Activated naive CD8-positive, alpha-beta T cell treated with anti-CD3 and anti-CD28 coated beads, Interleukin-2, amount 50 U/mL, for 24 hours (primary cell): Measurements from ENCODE around the gene CHGA.

Experiments
- ATAC-seq: fragments of 150-1000 bp; cut with Tn5 transposase; one replicate; pipeline ENCODE4 v1.10.0; 2021
- DNase-seq: peaks from one replicate; pipeline ENCODE4 v3.0.0; 2021
- H3K27ac Mint-ChIP-seq: one replicate; pipeline ENCODE4 v1.8.0; 2021; ENCODE audit warnings: mild to moderate bottlenecking, mixed read lengths
- H3K27me3 Mint-ChIP-seq: one replicate; pipeline ENCODE4 v1.8.0; 2021; ENCODE audit warnings: mixed read lengths
- H3K36me3 Mint-ChIP-seq: one replicate; pipeline ENCODE4 v1.8.0; 2021; ENCODE audit warnings: low read depth, mixed read lengths
- H3K4me1 Mint-ChIP-seq: one replicate; pipeline ENCODE4 v1.8.0; 2021; ENCODE audit warnings: mixed read lengths
- H3K4me3 Mint-ChIP-seq: one replicate; pipeline ENCODE4 v1.8.0; 2021; ENCODE audit warnings: mild to moderate bottlenecking, moderate library complexity, mixed read lengths
- H3K9me3 Mint-ChIP-seq: one replicate; pipeline ENCODE4 v1.8.0; 2021; ENCODE audit warnings: mixed read lengths

The CHGA gene

DNA sequence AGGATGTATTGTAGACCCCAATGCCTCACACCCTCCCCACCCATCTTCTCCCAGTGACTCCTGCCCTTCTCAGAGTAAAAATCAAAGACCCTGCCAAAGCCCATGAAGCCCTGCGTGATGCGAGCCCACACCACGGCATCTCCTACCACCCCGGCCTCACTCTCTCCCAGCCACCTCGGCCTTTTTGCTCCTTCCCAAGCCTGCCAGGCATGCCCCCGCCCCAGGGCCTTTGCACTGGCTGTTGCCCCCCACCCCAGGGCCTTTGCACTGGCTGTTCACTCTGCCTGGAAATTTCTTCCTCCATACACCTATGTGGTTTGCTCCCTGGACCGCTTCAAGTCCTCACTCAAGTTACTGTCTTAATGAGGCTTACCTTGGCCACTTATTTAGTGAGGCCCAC lies 5.0 kb upstream of the CHGA start:
- H3K27me3 Mint-ChIP-seq, result peaks cover 25% of the 10 kb centered on the region
- no peaks in the 10 kb centered on the region for H3K36me3 Mint-ChIP-seq

GRCh38 chr14:92920001-92920400 lies 2.9 kb upstream of the CHGA start:
- ATAC-seq (no peak), DNase-seq (no peak)
- H3K4me3 Mint-ChIP-seq, result no peak overlapping the region
- H3K4me1 Mint-ChIP-seq, result peaks cover 3% of the 10 kb centered on the region
- H3K36me3 Mint-ChIP-seq, result no peaks in the 10 kb centered on the region
- peaks cover 33% of the 10 kb centered on the region for H3K27me3 Mint-ChIP-seq
- H3K27ac Mint-ChIP-seq, result no peak overlapping the region
- H3K9me3 Mint-ChIP-seq, result no peaks in the 10 kb centered on the region

More for the DNA sequence above, 5.0 kb upstream of the CHGA start:
- no peak overlapping the region for H3K27ac Mint-ChIP-seq
- ATAC-seq, result no peak
- H3K4me3 Mint-ChIP-seq, result no peak overlapping the region
- DNase-seq, result no peak
- H3K4me1 Mint-ChIP-seq, result peaks cover 3% of the 10 kb centered on the region
- no peaks in the 10 kb centered on the region for H3K9me3 Mint-ChIP-seq

- DNase-seq, result no peak
- Mint-ChIP-seq H3K27ac (no peak overlapping the region), H3K4me1 (peaks cover 3% of the 10 kb centered on the region), H3K4me3 (no peak overlapping the region), H3K36me3 (no peaks in the 10 kb centered on the region), H3K27me3 (peaks cover 36% of the 10 kb centered on the region), H3K9me3 (no peaks in the 10 kb centered on the region)
- ATAC-seq, result no peak
Measured at GRCh38 chr14:92922155-92922735, 705 bp upstream of the CHGA start.

- Mint-ChIP-seq H3K9me3 (no peaks in the 10 kb centered on the region), H3K27me3 (peaks cover 36% of the 10 kb centered on the region), H3K27ac (no peak overlapping the region), H3K4me3 (no peak overlapping the region), H3K36me3 (no peaks in the 10 kb centered on the region), H3K4me1 (peaks cover 3% of the 10 kb centered on the region)
- no peak for ATAC-seq
- DNase-seq, result no peak
Measured at GRCh38 chr14:92923744-92924103, 774 bp downstream of the CHGA start.

GRCh38 chr14:92924247-92924646 lies 1.3 kb downstream of the CHGA start:
- DNase-seq, result no peak
- Mint-ChIP-seq H3K27ac (no peak overlapping the region), H3K27me3 (peaks cover 35% of the 10 kb centered on the region), H3K4me1 (peaks cover 3% of the 10 kb centered on the region), H3K4me3 (no peak overlapping the region), H3K9me3 (no peaks in the 10 kb centered on the region), H3K36me3 (no peaks in the 10 kb centered on the region)
- ATAC-seq, result no peak

DNA sequence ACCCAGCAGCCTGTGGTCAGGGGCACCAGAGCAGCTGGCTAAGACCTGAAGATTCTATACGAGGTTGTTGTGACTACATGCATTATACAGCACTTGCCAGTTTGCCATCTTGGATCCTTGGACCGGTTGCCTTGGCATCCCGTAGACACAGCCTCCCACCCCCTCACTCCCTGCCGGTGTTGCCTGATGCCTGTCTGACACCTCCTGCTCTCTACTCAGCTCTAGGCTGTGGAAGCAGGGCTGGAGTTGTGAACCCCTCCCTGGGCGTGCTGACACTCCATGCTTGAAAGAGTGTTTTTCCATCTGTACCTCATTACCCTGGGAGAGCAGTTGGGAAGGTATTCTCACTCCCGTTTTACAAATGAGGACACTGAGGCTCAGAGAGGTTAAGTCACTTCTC lies 2.5 kb downstream of the CHGA start:
- Mint-ChIP-seq H3K36me3 (no peaks in the 10 kb centered on the region), H3K27ac (no peak overlapping the region), H3K9me3 (no peaks in the 10 kb centered on the region), H3K4me1 (peaks cover 3% of the 10 kb centered on the region), H3K4me3 (no peak overlapping the region), H3K27me3 (peaks cover 30% of the 10 kb centered on the region)
- ATAC-seq, result no peak
- DNase-seq, result no peak

GRCh38 chr14:92926180-92926845 lies 3.4 kb downstream of the CHGA start:
- ATAC-seq (no peak), DNase-seq (no peak)
- no peaks in the 10 kb centered on the region for H3K36me3 Mint-ChIP-seq
- no peak overlapping the region for H3K27ac Mint-ChIP-seq
- no peak overlapping the region for H3K4me3 Mint-ChIP-seq
- peaks cover 3% of the 10 kb centered on the region for H3K4me1 Mint-ChIP-seq
- H3K27me3 Mint-ChIP-seq, result peaks cover 25% of the 10 kb centered on the region
- no peaks in the 10 kb centered on the region for H3K9me3 Mint-ChIP-seq

GRCh38 chr14:92926931-92927330 lies 4.0 kb downstream of the CHGA start:
- H3K9me3 Mint-ChIP-seq, result no peaks in the 10 kb centered on the region
- H3K4me3 Mint-ChIP-seq, result no peak overlapping the region
- ATAC-seq (no peak), DNase-seq (no peak)
- H3K4me1 Mint-ChIP-seq, result peaks cover 3% of the 10 kb centered on the region
- peaks cover 21% of the 10 kb centered on the region for H3K27me3 Mint-ChIP-seq
- H3K36me3 Mint-ChIP-seq, result no peaks in the 10 kb centered on the region
- H3K27ac Mint-ChIP-seq, result no peak overlapping the region

DNA sequence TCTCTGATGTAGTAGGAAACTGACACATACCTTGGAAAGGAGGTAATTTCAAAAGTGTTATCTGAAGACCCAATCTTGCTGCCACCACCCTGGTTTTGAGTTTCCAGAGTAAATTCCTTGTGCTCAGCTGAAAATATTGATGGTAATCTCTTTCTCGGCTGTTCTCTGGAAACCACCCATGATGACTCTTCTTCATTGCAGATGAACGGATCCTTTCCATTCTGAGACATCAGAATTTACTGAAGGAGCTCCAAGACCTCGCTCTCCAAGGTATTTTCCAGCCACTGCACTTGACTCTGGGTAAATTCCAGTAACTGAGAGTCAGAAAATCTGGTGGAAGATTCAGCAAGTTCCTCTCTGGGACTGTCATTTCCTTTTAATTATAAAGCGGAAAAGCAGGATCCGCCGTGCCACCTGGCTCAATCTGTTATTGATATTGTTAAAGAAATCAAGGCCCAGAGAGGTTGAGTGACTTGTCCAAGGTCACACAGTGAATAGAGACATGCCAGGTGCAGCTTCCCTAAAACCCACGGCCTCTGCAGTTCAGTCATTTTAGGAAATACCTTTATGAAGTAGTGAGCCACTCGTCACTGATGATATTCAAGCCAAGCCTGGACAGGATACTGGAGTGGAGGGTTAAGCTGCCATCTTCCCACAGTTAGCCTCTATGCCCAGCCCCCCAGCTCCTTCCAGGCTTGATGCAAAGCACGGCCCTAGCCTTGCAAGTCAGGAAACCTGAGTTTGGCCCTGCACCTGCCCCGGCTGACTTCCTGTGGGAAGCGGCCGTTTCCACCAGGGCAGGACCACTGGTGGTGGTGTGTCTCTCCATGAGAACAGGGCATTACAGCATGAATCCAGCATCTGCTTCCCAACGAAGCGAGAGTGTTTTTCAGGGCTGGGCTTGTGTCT lies 4.7 kb downstream of the CHGA start:
- no peaks in the 10 kb centered on the region for H3K9me3 Mint-ChIP-seq
- no peak overlapping the region for H3K27ac Mint-ChIP-seq
- peaks cover 1% of the 10 kb centered on the region for H3K4me1 Mint-ChIP-seq
- ATAC-seq (no peak), DNase-seq (no peak)
- no peaks in the 10 kb centered on the region for H3K36me3 Mint-ChIP-seq
- no peak overlapping the region for H3K4me3 Mint-ChIP-seq
- H3K27me3 Mint-ChIP-seq, result peaks cover 14% of the 10 kb centered on the region

DNA sequence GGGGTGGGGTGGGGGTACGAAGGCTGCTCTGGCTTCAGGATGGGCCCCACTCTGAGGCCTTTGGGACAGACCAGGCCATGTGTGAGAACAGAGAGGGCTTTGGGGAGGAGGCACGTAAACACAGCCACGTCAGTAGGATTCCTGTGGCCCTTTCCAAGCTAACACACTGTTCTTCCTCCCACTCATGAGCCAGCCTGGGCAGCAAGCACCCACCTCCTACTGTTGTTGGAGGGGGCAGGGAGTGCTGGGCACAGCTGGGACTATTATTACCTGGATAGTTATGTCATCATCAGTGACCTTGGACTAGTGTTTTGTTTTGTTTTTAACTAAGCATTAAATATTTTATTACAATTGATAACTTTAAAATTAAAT lies 5.3 kb downstream of the CHGA start:
- H3K9me3 Mint-ChIP-seq, result no peaks in the 10 kb centered on the region
- H3K27me3 Mint-ChIP-seq, result peaks cover 13% of the 10 kb centered on the region
- ATAC-seq, result no peak
- H3K36me3 Mint-ChIP-seq, result no peaks in the 10 kb centered on the region
- H3K4me1 Mint-ChIP-seq, result no peaks in the 10 kb centered on the region
- no peak overlapping the region for H3K27ac Mint-ChIP-seq
- no peak overlapping the region for H3K4me3 Mint-ChIP-seq
- no peak for DNase-seq

GRCh38 chr14:92928961-92929688 lies 6.2 kb downstream of the CHGA start:
- no peaks in the 10 kb centered on the region for H3K36me3 Mint-ChIP-seq
- no peaks in the 10 kb centered on the region for H3K4me1 Mint-ChIP-seq
- H3K9me3 Mint-ChIP-seq, result no peaks in the 10 kb centered on the region
- ATAC-seq (no peak), DNase-seq (no peak)
- no peak overlapping the region for H3K27ac Mint-ChIP-seq
- H3K4me3 Mint-ChIP-seq, result no peak overlapping the region
- H3K27me3 Mint-ChIP-seq, result peaks cover 10% of the 10 kb centered on the region

DNA sequence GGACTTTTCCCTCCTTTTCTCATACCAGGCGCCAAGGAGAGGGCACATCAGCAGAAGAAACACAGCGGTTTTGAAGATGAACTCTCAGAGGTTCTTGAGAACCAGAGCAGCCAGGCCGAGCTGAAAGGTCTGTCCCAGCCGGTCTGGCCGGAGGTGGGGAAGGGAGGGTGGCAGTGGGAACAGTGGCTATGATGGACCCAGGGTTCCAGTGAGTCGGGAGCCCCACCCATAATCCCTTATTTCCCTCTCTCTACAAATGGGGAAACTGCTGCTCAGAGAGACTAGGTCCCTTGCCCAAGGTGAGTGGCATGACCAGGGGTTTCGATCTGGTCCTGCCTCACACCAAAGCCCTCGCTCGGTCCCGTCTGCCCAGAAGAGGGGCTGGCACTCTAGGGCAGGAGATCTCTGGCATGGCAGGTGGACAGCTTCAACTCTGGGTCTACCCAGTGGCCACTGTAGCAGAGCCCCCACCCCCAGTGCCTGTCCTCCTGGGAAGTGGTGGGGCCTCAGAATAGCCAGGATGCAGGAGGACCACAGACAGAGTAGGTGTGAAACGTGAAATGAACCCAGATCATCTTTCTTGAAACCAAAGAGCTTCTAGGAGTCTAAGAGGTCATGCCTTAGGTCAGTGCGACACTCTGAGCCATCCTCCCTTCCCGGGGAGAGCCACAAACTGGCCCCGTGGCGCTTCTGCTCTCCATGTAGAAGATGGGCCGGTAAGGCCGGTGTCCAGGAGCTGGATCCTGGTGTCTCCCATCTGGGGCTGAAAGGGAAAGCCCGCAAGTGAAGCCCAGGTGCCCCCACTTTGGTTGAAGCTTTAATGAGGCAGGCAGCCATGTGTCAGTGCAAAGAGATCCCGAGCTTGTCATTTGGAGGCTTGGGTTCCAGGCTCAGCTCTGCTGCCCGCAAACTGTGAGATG lies 7.0 kb downstream of the CHGA start:
- no peak for ATAC-seq
- Mint-ChIP-seq H3K4me3 (no peak overlapping the region), H3K27ac (no peak overlapping the region), H3K4me1 (no peaks in the 10 kb centered on the region), H3K36me3 (no peaks in the 10 kb centered on the region), H3K27me3 (peaks cover 3% of the 10 kb centered on the region), H3K9me3 (no peaks in the 10 kb centered on the region)
- DNase-seq, result no peak

DNA sequence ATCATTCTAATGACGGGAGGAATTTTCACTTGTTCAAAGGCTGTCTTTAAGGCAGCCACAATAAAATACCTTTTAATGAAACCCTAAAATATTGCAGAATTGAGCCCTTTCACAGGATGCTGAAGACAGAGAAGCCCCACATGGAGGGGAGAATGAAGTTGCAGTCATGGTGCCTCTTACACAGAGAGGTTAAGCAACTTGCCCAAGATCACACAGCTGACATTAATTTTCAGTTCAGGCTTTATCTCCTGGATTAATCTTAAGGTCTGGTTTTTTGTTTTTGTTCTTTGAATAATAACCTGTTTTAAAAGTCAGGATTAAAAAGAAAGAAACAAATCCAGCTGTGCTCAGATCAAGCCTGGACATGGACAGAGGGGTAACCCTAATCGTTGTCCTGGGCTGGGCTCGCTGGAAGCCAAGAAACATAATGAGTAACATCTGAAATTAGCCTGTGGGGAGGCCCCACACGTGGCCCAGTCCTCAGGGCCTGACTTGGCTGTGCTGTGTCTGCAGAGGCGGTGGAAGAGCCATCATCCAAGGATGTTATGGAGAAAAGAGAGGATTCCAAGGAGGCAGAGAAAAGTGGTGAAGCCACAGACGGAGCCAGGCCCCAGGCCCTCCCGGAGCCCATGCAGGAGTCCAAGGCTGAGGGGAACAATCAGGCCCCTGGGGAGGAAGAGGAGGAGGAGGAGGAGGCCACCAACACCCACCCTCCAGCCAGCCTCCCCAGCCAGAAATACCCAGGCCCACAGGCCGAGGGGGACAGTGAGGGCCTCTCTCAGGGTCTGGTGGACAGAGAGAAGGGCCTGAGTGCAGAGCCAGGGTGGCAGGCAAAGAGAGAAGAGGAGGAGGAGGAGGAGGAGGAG lies 8.0 kb downstream of the CHGA start:
- Mint-ChIP-seq H3K9me3 (no peaks in the 10 kb centered on the region), H3K36me3 (no peaks in the 10 kb centered on the region), H3K27me3 (no peaks in the 10 kb centered on the region), H3K4me3 (no peak overlapping the region), H3K4me1 (no peaks in the 10 kb centered on the region), H3K27ac (no peak overlapping the region)
- no peak for ATAC-seq
- no peak for DNase-seq
